Globus pallidus (tissue), 1 donor: Measurements from ENCODE around the gene C5orf24.
"Not testable (repeated sequence)": the region's sequence is repeated elsewhere in the genome, so short reads cannot be mapped to it uniquely, and the experiment has no call there.

Source experiments
- DNase-seq: peaks from one replicate; pipeline ENCODE4 v3.0.0-alpha.2; 2015; ENCODE audit warnings: low spot score

C5orf24 gene

GRCh38 chr5:134857401-134857800 is 11.6 kb downstream of the C5orf24 start:
- DNase-seq = no peak

- no peak for DNase-seq
Measured at GRCh38 chr5:134864707-134865106, 18.9 kb downstream of the C5orf24 start.

GRCh38 chr5:134873494-134873893 is 27.7 kb downstream of the C5orf24 start:
- no peak for DNase-seq

- DNase-seq = peak; percentile 86
Measured at GRCh38 chr5:134873987-134874830, 28.4 kb downstream of the C5orf24 start, which contains the start of gene TXNDC15. Gene TXNDC15, plus strand, starts transcription at chr5:134874371. Its CDS starts 57 bp downstream, at chr5:134874428.

- DNase-seq = peak; percentile 80
Measured at GRCh38 chr5:134874831-134875655, 29.3 kb downstream of the C5orf24 start.

- no peak for DNase-seq
Measured at GRCh38 chr5:134877159-134877558, 31.4 kb downstream of the C5orf24 start.

GRCh38 chr5:134878403-134878802 is 32.6 kb downstream of the C5orf24 start:
- no peak for DNase-seq

GRCh38 chr5:134879456-134879855 is 33.7 kb downstream of the C5orf24 start:
- DNase-seq = no peak

- DNase-seq = not testable (repeated sequence)
Measured at GRCh38 chr5:134880937-134881336, 35.2 kb downstream of the C5orf24 start.

- DNase-seq = not testable (repeated sequence)
Measured at GRCh38 chr5:134881711-134882110, 35.9 kb downstream of the C5orf24 start.

GRCh38 chr5:134887593-134888159 is 41.9 kb downstream of the C5orf24 start:
- DNase-seq = no peak

- no peak for DNase-seq
Measured at GRCh38 chr5:134889335-134889734, 43.6 kb downstream of the C5orf24 start.

- no peak for DNase-seq
Measured at GRCh38 chr5:134891473-134891872, 45.7 kb downstream of the C5orf24 start.

- no peak for DNase-seq
Measured at GRCh38 chr5:134892282-134892681, 46.5 kb downstream of the C5orf24 start.

- no peak for DNase-seq
Measured at GRCh38 chr5:134892926-134893325, 47.2 kb downstream of the C5orf24 start.

- DNase-seq = no peak
Measured at GRCh38 chr5:134893748-134894505, 48.2 kb downstream of the C5orf24 start.

- DNase-seq = no peak
Measured at GRCh38 chr5:134902071-134902801, 56.5 kb downstream of the C5orf24 start.

GRCh38 chr5:134904610-134905245 is 59.0 kb downstream of the C5orf24 start, which contains the start of gene PCBD2:
Gene PCBD2, plus strand, starts transcription at chr5:134905131. Its CDS starts 9 bp downstream, at chr5:134905140.
- peak; percentile 85 for DNase-seq

GRCh38 chr5:134905246-134905996 is 59.7 kb downstream of the C5orf24 start:
- peak; percentile 68 for DNase-seq

GRCh38 chr5:134906811-134907210 is 61.0 kb downstream of the C5orf24 start:
- DNase-seq = no peak
